ENCODE data around the gene ST14.

The ST14 gene

DNA sequence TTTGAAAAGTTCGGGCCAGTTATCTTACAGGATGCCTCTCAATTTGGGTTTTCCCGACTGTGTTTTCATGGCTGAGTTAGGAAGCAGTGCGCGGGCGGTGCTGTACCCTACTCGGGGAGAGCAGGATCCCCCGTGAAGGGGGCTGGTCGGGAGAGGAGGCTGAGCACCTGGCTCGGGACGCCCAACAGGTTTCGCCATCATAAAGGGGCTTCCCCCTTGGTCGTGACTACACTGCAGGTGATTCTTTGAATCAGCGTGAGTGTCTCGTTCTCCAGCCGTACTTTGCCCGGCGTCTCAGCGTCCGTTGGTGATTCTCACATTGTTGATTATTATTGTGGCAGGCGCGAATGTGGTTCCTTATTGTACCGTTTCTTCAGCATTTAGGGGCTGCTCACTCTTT, 46.6 kb downstream of the ST14 start:
- TF ChIP-seq, protein P1, sequence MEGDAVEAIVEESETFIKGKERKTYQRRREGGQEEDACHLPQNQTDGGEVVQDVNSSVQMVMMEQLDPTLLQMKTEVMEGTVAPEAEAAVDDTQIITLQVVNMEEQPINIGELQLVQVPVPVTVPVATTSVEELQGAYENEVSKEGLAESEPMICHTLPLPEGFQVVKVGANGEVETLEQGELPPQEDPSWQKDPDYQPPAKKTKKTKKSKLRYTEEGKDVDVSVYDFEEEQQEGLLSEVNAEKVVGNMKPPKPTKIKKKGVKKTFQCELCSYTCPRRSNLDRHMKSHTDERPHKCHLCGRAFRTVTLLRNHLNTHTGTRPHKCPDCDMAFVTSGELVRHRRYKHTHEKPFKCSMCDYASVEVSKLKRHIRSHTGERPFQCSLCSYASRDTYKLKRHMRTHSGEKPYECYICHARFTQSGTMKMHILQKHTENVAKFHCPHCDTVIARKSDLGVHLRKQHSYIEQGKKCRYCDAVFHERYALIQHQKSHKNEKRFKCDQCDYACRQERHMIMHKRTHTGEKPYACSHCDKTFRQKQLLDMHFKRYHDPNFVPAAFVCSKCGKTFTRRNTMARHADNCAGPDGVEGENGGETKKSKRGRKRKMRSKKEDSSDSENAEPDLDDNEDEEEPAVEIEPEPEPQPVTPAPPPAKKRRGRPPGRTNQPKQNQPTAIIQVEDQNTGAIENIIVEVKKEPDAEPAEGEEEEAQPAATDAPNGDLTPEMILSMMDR (conservative IDR thresholded peaks at IDR 0.05), result no peak
- H3K27ac ChIP-seq, result no peak overlapping the region

DNA sequence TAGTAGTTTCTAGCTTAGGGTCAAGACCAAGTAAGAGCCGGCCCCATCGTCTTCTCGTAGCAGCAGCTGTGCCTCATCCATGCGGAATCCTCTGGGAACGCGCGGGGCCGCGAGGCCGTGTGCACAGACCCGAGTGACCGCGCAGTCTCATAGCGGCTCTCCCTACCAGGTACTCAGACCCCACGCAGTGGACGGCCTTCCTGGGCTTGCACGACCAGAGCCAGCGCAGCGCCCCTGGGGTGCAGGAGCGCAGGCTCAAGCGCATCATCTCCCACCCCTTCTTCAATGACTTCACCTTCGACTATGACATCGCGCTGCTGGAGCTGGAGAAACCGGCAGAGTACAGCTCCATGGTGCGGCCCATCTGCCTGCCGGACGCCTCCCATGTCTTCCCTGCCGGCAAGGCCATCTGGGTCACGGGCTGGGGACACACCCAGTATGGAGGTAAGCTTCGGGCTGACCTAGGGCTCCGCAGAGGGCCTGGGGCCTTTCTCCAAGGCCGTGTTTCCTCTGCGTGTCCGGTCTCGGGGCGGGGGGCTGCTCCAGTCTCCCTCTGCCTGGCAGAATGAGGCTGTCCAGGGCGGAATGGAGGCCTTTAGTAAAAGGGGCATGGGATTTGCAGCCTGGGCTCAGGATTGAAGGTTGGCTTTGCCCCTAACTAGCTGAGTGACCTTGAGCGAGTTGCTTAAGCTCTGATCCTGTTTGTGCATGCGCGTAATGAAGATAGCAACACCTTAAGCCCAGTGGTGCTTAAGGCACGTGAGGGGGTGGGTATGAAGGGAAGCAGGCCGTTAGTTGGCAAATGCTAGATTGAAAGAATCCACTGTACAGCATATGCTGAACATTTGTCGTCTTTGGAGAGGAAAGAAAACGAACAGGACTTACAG, 48.9 kb downstream of the ST14 start:
- H3K27ac ChIP-seq, result no peak overlapping the region
- TF ChIP-seq, protein P1 (conservative IDR thresholded peaks at IDR 0.05), result no peak

DNA sequence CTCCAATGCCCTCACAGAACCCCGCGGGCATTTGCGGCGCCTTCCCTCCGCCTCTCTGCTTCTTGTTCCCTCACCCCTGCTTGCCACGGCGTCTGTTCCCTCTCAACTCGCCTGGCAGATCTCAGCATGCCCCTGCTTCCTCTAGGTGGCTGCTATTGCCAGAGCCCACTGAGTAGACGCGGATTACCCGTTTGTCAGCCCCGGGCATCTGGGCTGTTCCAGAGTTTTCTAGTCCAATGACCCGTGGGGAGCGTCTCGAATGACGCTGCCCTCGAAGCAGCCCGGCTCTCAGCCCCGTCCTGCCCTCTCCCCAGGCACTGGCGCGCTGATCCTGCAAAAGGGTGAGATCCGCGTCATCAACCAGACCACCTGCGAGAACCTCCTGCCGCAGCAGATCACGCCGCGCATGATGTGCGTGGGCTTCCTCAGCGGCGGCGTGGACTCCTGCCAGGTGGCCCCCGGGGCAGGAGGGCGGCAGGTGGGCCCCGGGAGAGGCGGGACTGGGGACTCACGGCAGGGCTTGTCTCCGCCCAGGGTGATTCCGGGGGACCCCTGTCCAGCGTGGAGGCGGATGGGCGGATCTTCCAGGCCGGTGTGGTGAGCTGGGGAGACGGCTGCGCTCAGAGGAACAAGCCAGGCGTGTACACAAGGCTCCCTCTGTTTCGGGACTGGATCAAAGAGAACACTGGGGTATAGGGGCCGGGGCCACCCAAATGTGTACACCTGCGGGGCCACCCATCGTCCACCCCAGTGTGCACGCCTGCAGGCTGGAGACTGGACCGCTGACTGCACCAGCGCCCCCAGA, 49.7 kb downstream of the ST14 start:
- no peak overlapping the region for H3K27ac ChIP-seq
- TF ChIP-seq, protein P1 (conservative IDR thresholded peaks at IDR 0.05), result no peak

DNA sequence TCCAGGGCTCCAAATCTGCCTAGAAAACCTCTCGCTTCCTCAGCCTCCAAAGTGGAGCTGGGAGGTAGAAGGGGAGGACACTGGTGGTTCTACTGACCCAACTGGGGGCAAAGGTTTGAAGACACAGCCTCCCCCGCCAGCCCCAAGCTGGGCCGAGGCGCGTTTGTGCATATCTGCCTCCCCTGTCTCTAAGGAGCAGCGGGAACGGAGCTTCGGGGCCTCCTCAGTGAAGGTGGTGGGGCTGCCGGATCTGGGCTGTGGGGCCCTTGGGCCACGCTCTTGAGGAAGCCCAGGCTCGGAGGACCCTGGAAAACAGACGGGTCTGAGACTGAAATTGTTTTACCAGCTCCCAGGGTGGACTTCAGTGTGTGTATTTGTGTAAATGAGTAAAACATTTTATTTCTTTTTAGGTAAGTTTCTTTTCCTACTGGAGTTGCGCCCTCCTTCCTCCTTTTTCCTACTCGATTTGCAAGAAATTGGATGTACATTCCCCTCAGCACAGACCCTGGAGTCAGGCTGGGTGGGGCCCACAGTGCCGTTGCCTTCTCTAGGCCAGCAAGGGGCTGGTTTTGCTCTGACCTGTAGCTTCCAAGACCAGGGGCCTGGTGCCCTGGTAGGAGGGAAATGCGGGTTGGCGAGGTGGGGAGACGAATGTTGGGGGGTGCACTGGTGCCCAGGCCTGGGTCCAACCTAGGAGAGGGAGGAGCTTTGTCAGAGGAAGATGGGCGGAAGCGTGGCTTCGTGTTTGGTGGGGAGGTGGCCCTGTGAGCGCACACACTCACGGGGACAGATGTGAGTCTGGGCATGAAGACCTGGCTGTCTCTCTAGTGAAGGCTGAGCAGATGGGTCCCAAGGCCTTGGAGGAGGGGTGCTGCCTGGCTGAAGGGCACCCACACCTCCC, 50.6 kb downstream of the ST14 start:
- TF ChIP-seq, protein P1 (conservative IDR thresholded peaks at IDR 0.05), result no peak
- no peak overlapping the region for H3K27ac ChIP-seq

DNA sequence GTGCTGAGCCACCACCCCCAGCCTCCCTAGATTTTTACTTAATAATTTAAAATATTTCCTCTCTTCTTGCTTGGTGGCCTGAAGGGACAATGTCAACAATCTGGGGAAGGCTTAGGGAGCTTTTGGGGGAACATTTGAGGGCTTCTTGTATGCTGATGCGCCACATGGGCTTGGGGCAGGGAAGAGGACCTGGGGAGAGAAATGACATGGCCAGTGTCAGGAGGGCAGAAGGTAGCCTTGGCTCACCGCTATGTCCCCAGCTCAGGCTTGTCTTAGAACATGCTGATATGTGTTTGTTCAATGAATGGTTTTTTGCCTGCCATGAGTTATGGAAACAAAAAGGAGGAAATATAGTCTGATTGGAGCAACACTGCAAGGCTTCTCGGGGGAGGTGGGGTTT, 51.6 kb downstream of the ST14 start:
- TF ChIP-seq, protein P1 (conservative IDR thresholded peaks at IDR 0.05), result no peak

DNA sequence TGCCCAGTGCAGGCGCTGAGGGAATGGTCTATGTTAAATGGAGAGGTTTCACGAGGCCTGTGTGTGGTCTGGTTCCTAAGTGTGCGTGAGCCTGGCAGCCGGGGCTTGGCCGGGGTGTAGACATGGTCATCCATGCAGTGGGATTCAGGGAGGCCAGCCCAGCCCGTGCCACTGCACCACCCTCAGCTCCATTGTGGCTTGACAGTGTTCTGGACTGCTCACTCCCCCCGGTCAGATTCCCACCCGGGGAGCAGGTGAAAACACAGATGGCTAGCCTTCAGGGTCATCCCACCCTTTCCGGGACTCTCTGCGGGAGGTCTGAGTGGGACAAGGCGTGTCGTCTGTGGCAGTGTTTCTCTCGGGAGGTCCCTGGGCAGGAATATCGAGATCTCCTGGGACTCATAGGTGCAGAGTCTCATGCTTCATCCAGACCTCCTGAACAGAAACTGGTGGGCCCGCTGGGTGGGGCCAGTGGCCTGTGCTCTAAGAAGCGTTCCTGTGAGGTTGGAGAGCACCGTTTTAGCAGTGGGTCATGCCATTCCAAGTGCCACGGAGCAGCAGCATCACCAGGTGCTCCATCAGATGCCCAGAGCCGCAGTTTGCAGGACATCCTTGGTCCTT, 52.3 kb downstream of the ST14 start:
- no peak overlapping the region for H3K27ac ChIP-seq
- TF ChIP-seq, protein P1 (conservative IDR thresholded peaks at IDR 0.05), result no peak

More for the DNA sequence above, 51.6 kb downstream of the ST14 start:
- H3K27ac ChIP-seq, result no peak overlapping the region
